ENCODE results near the gene PPP1R3F. TPM values are rescaled to one million over a fixed set of nuclear protein-coding genes. Genes with fewer than 3 reads are reported as not detected.

Gene PPP1R3F
- polyA plus RNA-seq, 2 of the 4 experiments (the other 2 are of a cell fraction) = 3.0 to 5.2 TPM

DNA sequence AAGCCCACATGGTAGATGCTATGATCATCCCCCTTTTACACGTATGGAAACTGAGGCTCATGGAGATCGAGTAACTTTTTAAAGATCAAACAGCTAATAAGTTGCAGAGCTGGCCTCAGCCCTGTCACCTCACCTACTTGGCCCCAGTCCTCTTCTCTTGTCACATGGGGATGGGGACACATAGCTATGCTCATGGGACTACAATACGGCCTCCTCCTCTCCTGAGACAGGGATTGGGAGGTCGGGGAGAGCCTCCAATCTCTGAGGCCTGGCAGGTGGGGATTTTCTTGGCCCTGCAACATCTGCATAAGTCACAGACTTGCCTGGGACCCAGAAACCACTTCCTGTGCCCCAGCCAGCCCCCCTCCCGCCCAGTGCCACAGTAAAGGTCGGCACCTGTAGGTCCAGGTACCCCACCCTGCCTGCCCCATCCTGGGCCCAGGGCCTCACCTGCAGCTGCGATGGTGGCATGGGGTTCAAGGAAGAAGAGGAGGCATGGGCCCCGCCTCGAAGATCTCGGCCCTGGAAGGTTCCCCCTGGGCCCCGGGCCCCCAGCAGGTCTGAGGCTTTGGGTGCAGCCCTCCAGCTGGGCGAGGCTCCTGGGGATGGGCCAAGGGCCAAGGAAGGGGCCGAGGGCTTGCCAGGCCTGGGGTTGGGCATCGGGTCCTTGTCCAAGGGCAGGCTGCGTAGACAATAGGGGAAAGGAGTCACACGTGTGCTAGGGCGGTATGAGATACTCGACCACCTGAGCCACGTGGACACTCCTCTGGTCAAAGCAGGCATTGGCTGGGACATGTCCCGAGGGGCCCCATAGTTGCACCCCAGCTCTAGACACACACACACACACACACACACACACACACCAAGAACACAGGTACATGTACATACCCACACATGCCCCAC is 11.5 kb upstream of the PPP1R3F start:
- Histone ChIP-seq H3K27ac (no peak overlapping the region), H3K4me2 (no peak overlapping the region), H3K4me3 (no peak overlapping the region), H3K9me3 (no peaks in the 10 kb centered on the region), H3K4me1 (no peaks in the 10 kb centered on the region)
- DNase-seq (ENCODE audit: low read depth in 1 of 2, low spot score in 1 of 2) (no peak), ATAC-seq (no peak), FAIRE-seq (no peak)
- ChIA-PET CTCF (interaction anchor here (1.0 kb wide), 1 partner anchor 65 kb away, joined by 3 read pairs; no protein-coding TSS in a partner anchor), POLR2A (no interaction called here)
- WGBS (ENCODE audit: missing lambda C conversion rate) = 70% methylated on average over 7 of the region's 20 CpGs
- TF ChIP-seq, protein P1, sequence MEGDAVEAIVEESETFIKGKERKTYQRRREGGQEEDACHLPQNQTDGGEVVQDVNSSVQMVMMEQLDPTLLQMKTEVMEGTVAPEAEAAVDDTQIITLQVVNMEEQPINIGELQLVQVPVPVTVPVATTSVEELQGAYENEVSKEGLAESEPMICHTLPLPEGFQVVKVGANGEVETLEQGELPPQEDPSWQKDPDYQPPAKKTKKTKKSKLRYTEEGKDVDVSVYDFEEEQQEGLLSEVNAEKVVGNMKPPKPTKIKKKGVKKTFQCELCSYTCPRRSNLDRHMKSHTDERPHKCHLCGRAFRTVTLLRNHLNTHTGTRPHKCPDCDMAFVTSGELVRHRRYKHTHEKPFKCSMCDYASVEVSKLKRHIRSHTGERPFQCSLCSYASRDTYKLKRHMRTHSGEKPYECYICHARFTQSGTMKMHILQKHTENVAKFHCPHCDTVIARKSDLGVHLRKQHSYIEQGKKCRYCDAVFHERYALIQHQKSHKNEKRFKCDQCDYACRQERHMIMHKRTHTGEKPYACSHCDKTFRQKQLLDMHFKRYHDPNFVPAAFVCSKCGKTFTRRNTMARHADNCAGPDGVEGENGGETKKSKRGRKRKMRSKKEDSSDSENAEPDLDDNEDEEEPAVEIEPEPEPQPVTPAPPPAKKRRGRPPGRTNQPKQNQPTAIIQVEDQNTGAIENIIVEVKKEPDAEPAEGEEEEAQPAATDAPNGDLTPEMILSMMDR (IDR thresholded peaks at IDR 0.05) = no peak
- TF ChIP-seq POLR2AphosphoS2 (conservative IDR thresholded peaks at IDR 0.05; ENCODE audit: low read length) = no peak
- TF ChIP-seq, protein P2, sequence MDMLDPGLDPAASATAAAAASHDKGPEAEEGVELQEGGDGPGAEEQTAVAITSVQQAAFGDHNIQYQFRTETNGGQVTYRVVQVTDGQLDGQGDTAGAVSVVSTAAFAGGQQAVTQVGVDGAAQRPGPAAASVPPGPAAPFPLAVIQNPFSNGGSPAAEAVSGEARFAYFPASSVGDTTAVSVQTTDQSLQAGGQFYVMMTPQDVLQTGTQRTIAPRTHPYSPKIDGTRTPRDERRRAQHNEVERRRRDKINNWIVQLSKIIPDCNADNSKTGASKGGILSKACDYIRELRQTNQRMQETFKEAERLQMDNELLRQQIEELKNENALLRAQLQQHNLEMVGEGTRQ (IDR thresholded peaks at IDR 0.05) = no peak
- TF ChIP-seq PHF8 (IDR thresholded peaks at IDR 0.05; ENCODE audit: borderline replicate concordance, low read depth) = no peak

DNA sequence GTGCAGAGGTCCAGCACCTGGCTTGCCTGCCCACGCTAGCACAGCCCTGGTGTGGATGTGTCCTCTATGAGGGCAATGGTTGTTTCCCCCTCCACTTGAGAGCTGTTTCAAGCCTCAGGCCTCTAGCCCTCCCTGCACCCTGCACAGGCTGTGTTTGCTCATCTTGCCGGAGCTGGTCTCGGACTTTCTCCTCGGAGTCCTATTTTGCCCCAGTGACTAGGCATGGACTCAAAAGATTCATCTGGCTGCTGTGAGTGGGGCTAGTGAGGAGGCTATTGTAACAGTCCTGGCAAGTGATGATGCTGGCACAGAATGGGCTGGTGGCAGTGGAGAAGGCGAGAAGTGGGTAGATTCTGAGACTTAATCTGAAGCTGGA is 10.9 kb upstream of the PPP1R3F start:
- Histone ChIP-seq H3K4me1 (no peaks in the 10 kb centered on the region), H3K27ac (no peak overlapping the region), H3K9me3 (no peaks in the 10 kb centered on the region), H3K4me3 (no peak overlapping the region), H3K4me2 (no peak overlapping the region)
- ChIA-PET POLR2A (interaction anchor here (0.6 to 0.7 kb wide), 2 partner anchors 9 to 64 kb away, joined by 3 to 5 read pairs; no protein-coding TSS in a partner anchor), CTCF (interaction anchor here (0.7 to 1.0 kb wide), 2 partner anchors 9 to 66 kb away, joined by 3 read pairs; no protein-coding TSS in a partner anchor)
- TF ChIP-seq FOSB (CRISPR knock-in tag; IDR thresholded peaks at IDR 0.05) (no peak), SREBF2 (IDR thresholded peaks at IDR 0.05) (no peak)
- TF ChIP-seq, protein P3, sequence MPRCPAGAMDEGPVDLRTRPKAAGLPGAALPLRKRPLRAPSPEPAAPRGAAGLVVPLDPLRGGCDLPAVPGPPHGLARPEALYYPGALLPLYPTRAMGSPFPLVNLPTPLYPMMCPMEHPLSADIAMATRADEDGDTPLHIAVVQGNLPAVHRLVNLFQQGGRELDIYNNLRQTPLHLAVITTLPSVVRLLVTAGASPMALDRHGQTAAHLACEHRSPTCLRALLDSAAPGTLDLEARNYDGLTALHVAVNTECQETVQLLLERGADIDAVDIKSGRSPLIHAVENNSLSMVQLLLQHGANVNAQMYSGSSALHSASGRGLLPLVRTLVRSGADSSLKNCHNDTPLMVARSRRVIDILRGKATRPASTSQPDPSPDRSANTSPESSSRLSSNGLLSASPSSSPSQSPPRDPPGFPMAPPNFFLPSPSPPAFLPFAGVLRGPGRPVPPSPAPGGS (IDR thresholded peaks at IDR 0.05) = no peak
- TF ChIP-seq, protein P4, sequence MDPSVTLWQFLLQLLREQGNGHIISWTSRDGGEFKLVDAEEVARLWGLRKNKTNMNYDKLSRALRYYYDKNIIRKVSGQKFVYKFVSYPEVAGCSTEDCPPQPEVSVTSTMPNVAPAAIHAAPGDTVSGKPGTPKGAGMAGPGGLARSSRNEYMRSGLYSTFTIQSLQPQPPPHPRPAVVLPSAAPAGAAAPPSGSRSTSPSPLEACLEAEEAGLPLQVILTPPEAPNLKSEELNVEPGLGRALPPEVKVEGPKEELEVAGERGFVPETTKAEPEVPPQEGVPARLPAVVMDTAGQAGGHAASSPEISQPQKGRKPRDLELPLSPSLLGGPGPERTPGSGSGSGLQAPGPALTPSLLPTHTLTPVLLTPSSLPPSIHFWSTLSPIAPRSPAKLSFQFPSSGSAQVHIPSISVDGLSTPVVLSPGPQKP (IDR thresholded peaks at IDR 0.05; ENCODE audit: low read depth, low read length) = no peak
- TF ChIP-seq, protein P1 (IDR thresholded peaks at IDR 0.05) = no peak
- 81% methylated on average over 4 of the region's 5 CpGs for WGBS (ENCODE audit: missing lambda C conversion rate)
- ATAC-seq = no peak
- DNase-seq (ENCODE audit: low read depth in 1 of 2, low spot score in 1 of 2) = no peak
- FAIRE-seq = no peak

DNA sequence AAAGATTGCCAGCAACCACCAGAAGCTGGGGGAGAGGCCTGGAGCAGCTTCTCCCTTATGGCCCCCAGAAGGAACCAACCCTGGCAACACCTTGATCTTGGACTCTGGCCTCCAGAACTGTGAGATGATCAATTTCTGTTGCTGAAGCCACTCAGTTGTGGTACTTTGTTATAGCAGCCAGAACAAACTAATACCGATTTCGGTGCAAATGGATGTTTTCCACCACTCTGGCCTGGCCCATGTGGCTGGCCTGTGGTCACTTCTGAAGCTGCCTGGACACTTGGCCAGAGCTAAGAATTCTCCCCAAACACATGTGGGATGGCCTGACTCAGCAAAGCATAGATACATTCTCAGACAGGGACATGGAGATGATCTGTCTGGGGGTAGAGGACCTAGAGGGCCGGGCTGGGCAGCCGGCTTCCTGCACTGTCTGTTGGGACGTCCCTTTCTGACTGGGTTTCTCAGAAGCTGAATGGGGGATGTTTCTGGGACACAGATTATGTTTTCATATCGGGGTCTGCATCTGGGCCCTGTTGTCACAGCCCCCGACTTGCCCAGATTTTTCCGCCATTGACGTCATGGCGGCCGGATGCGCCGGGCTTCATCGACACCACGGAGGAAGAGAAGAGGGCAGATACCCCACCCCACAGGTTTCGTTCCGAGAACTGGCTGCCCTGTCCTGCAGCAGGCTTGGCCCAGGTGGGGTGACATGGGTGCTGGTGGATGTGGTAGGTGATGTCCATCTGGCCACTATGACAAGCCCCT is 9.2 kb upstream of the PPP1R3F start:
- no peak for FAIRE-seq
- 94% methylated on average over 12 of the region's 17 CpGs for WGBS (ENCODE audit: missing lambda C conversion rate)
- H3K4me2 ChIP-seq = no peak overlapping the region
- CTCF ChIA-PET = interaction anchor here (1.2 kb wide), 1 partner anchor 32 kb away, joined by 3 read pairs; no protein-coding TSS in a partner anchor
- H3K9me3 ChIP-seq = no peaks in the 10 kb centered on the region
- no peaks in the 10 kb centered on the region for H3K4me1 ChIP-seq
- no peak for DNase-seq (ENCODE audit: low read depth in 1 of 2, low spot score in 1 of 2)
- no peak overlapping the region for H3K27ac ChIP-seq
- no peak for ATAC-seq
- POLR2A ChIA-PET = no interaction called here
- H3K4me3 ChIP-seq = no peak overlapping the region
- TF ChIP-seq, protein P5, sequence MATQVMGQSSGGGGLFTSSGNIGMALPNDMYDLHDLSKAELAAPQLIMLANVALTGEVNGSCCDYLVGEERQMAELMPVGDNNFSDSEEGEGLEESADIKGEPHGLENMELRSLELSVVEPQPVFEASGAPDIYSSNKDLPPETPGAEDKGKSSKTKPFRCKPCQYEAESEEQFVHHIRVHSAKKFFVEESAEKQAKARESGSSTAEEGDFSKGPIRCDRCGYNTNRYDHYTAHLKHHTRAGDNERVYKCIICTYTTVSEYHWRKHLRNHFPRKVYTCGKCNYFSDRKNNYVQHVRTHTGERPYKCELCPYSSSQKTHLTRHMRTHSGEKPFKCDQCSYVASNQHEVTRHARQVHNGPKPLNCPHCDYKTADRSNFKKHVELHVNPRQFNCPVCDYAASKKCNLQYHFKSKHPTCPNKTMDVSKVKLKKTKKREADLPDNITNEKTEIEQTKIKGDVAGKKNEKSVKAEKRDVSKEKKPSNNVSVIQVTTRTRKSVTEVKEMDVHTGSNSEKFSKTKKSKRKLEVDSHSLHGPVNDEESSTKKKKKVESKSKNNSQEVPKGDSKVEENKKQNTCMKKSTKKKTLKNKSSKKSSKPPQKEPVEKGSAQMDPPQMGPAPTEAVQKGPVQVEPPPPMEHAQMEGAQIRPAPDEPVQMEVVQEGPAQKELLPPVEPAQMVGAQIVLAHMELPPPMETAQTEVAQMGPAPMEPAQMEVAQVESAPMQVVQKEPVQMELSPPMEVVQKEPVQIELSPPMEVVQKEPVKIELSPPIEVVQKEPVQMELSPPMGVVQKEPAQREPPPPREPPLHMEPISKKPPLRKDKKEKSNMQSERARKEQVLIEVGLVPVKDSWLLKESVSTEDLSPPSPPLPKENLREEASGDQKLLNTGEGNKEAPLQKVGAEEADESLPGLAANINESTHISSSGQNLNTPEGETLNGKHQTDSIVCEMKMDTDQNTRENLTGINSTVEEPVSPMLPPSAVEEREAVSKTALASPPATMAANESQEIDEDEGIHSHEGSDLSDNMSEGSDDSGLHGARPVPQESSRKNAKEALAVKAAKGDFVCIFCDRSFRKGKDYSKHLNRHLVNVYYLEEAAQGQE (IDR thresholded peaks at IDR 0.05) = no peak
- TF ChIP-seq FOSL2 (IDR thresholded peaks at IDR 0.05) (no peak), FOSL2 (CRISPR knock-in tag; IDR thresholded peaks at IDR 0.05) (no peak)
